ENCODE results near the gene TNFRSF19.
A peak's percentile ranks its signal among the peaks of the same experiment; 100 is the strongest.
"Not testable (repeated sequence)": the region's sequence is repeated elsewhere in the genome, so short reads cannot be mapped to it uniquely, and the experiment has no call there.

TNFRSF19 gene

GRCh38 chr13:23571431-23571830 is 1.2 kb downstream of the TNFRSF19 start:
- DNase-seq = no peak

- no peak for DNase-seq
Observed at GRCh38 chr13:23572836-23573235, 2.6 kb downstream of the TNFRSF19 start.

- DNase-seq = no peak
Observed at GRCh38 chr13:23574421-23575145, 4.4 kb downstream of the TNFRSF19 start.

- DNase-seq = no peak
Observed at GRCh38 chr13:23575632-23576031, 5.4 kb downstream of the TNFRSF19 start.

GRCh38 chr13:23578411-23579071 is 8.3 kb downstream of the TNFRSF19 start:
- peak; percentile 73 for DNase-seq

GRCh38 chr13:23579072-23579895 is 9.1 kb downstream of the TNFRSF19 start:
- DNase-seq = peak; percentile 87

GRCh38 chr13:23579896-23580683 is 9.9 kb downstream of the TNFRSF19 start:
- DNase-seq = no peak

- no peak for DNase-seq
Observed at GRCh38 chr13:23580684-23581060, 10.5 kb downstream of the TNFRSF19 start.

- no peak for DNase-seq
Observed at GRCh38 chr13:23583491-23583890, 13.3 kb downstream of the TNFRSF19 start.

- no peak for DNase-seq
Observed at GRCh38 chr13:23584275-23584674, 14.1 kb downstream of the TNFRSF19 start.

- DNase-seq = no peak
Observed at GRCh38 chr13:23586336-23586735, 16.1 kb downstream of the TNFRSF19 start.

GRCh38 chr13:23588666-23589065 is 18.5 kb downstream of the TNFRSF19 start:
- no peak for DNase-seq

GRCh38 chr13:23592596-23592995 is 22.4 kb downstream of the TNFRSF19 start:
- no peak for DNase-seq

GRCh38 chr13:23593148-23593547 is 22.9 kb downstream of the TNFRSF19 start:
- no peak for DNase-seq

- DNase-seq = not testable (repeated sequence)
Observed at GRCh38 chr13:23594290-23594689, 24.1 kb downstream of the TNFRSF19 start.

GRCh38 chr13:23598369-23598768 is 28.2 kb downstream of the TNFRSF19 start:
- no peak for DNase-seq

GRCh38 chr13:23599083-23599925 is 29.1 kb downstream of the TNFRSF19 start:
- no peak for DNase-seq

- no peak for DNase-seq
Observed at GRCh38 chr13:23600100-23600499, 29.9 kb downstream of the TNFRSF19 start.

GRCh38 chr13:23600534-23600933 is 30.3 kb downstream of the TNFRSF19 start:
- DNase-seq = no peak

- no peak for DNase-seq
Observed at GRCh38 chr13:23605831-23606230, 35.6 kb downstream of the TNFRSF19 start.

- no peak for DNase-seq
Observed at GRCh38 chr13:23608138-23608537, 37.9 kb downstream of the TNFRSF19 start.
